ENCODE results near the gene RFC1. TPM values are rescaled to one million over a fixed set of nuclear protein-coding genes. Genes with fewer than 3 reads are reported as not detected.
"Not testable (repeated sequence)": the region's sequence is repeated elsewhere in the genome, so short reads cannot be mapped to it uniquely, and the experiment has no call there.

RFC1 gene
- polyA plus RNA-seq, 5 donors: 57.3 to 93.7 (median 81.9) TPM

GRCh38 chr4:39357002-39357401, 9.2 kb downstream of the RFC1 start:
- no peak for DNase-seq

GRCh38 chr4:39354254-39354552, 12.0 kb downstream of the RFC1 start:
- no peak for DNase-seq

GRCh38 chr4:39353478-39354253, 12.5 kb downstream of the RFC1 start:
- peak; percentile 16 to 25 for DNase-seq

DNA sequence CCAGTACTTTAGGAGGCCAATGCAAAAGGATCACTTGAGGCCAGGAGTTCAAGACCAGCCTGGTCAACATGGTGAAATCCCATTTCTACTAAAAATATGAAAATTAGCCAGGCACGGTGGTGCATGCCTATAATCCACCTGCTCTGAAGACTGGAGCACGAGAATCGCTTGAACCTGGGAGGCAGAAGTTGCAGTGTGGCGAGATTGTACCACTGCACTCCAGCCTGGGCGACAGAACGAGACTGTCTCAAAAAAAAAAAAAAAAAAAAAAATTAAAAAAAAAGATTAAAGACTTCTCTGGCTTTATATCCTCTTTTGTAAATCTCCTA, 13.0 kb downstream of the RFC1 start:
- DNase-seq: not testable (repeated sequence)

GRCh38 chr4:39349326-39349725, 16.8 kb downstream of the RFC1 start:
- DNase-seq: no peak

DNA sequence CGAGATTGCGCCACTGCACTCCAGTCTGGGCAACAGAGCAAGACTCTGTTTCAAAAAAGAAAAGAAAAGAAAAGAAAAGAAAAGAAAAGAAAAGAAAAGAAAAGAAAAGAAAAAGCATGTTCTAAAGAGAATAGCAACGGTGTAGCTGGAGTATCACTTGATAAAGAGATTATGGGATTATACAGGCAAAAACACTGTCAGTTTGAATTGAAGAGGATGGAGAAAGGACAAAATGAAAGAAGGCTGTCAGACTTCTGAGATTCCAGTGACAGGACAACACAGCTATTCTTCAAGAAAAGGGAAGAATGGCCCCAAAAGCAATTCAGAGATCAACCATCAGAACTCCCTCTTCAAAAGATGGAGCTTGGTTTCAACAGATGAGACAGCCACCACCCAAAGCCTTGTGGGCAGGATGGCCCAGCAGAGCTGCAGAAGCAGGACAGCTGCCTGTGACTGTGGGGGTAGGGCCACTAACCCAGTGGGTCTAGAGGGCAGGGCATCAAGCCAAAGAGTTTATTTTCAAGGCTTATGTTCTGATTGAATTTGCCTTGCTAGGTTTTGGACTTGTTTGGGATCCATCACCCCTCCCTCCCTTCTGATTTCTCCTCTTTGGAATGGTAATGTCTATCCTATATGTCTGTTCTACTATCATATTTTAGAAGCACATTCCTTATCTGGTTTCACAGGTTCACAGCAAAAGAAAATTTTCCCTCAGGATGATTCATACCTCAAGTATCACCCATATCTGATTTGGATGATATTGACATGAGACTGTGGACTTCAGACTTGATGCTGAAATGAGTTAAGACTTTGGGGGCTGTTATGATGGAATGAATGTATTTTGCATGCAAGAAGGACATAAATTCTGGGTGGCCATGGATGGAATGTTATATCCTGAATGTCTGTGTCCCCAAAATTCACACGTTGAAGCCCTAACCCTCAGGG, 17.5 kb downstream of the RFC1 start:
- no peak for DNase-seq

DNA sequence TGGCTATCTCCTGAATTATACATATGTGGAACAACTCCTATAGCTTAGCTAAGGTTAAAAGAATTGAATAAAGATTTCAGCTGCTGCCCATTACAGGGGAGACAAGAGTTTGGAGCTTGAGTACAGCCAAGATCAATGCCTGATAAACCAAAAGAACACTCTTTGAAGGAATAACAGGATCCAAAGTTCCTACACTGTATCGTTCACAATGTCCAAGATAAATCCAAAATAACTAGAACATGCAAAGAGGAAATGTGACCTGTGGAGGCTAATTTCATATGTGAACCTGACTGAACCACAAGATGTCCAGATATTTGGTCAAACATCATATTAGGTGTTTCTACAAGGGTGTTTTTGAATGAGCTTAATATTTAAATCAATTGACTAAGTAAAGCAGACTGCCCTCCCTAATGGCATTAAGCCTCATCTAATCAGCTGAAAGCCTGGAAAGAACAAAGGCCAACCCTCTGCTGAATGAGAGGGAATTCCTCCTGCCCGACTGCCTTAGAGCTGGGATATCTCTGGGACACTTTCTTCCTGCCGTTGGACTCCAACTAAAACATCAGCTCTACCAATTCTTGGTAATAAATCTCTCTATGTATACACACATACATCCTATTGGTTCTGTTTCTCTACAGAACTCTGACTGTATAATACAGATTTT, 19.2 kb downstream of the RFC1 start:
- DNase-seq: no peak

DNA sequence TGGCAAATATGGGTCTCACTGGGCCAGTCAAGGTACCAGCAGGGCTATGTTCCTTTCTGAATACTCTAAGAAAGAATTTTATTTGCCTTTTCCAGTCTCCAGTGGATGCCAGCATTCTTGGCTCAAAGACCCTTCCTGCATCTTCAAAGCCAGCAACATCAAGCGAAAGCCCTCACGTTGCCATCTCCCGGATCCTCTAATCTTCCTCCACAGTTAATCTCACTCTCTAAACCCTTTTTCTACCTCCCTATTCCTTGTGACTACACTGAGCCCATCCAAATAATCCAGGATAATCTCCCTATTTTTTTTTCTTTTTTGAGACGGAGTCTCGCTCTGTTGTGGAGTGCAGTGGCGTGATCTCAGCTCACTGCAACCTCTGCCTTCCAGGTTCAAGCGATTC, 23.4 kb downstream of the RFC1 start:
- DNase-seq: no peak

- peak in 1 of 2 donors; percentile 5 for DNase-seq
Observed at GRCh38 chr4:39341075-39341725, 25.0 kb downstream of the RFC1 start.

DNA sequence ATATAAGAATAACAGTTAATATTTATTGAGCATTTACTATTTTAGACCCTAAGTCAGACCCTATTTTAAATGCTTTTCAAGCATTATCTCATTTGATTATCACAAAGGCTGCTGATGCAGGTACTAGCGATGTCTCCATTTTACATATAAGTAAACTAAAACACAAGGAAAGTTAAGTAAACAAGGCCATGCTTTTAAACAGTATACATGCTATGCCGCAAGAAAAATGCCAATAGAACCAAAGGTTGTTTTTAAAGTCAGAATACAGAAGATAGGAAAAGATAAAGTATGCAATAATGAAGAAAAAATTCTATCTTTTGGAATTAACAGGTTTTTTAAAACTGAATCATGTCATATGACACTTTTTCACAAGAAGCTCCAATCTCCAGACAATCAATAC, 26.2 kb downstream of the RFC1 start:
- DNase-seq: no peak

DNA sequence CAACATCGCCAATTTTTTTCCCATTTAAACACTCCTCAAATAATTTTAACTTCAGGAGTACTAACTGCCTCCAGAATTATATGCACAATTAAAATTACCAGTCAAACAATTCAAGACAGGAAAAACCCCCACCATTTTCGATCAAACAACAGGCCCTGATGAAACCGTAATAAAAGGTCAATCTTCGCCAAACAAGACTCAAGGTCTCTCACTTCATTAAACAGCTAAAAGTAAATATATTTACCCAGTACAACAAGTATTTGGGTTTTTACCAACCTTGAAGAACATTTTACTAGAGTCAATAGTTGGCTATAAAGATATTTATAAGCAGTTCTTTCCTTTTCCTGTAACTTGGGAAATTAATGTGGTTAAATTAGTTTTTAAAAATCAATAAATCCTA, 28.3 kb downstream of the RFC1 start:
- DNase-seq: no peak

DNA sequence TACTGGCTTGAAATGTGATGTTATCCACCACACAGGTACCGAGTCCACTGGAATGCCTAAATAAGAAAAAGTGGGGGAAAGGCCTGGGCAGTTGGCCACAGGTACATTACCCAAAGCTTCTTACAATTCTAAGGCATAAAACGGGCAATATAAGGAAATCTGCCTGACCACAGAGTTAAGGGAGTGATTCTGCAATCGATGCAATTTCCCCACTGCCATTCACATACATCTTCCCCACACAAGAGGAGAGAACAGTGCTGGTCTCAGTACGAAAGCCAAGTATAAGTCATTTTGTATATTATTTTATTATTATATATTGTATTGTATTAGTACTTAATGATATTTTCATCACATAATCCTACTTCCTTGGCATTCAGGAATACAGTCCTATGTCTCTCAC, 30.6 kb downstream of the RFC1 start:
- no peak for DNase-seq

- DNase-seq: no peak
Observed at GRCh38 chr4:39331191-39331590, 35.0 kb downstream of the RFC1 start.

- DNase-seq: no peak
Observed at GRCh38 chr4:39330353-39330752, 35.8 kb downstream of the RFC1 start.

- DNase-seq: no peak
Observed at GRCh38 chr4:39326468-39326977, 39.6 kb downstream of the RFC1 start.

GRCh38 chr4:39324897-39325613, 41.1 kb downstream of the RFC1 start:
- no peak for DNase-seq

- no peak for DNase-seq
Observed at GRCh38 chr4:39324446-39324845, 41.7 kb downstream of the RFC1 start.

DNA sequence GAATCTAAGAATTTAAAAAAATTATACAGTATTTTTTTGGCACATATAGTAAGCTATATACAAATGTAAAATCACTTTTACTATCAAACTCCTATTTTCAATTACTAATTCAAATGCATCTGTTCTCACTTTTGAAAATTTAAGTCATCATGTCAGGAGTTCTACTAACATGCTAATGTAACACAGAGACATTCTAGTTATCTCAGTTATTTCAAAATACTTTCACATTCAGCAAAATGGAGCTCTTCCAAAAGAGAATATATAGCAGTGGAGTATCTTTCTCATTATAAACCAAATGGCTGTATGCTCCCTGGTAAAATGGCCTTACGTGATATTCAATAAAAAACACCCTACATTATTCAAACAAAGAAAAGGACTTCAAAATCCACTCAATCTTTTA, 42.3 kb downstream of the RFC1 start:
- no peak for DNase-seq

DNA sequence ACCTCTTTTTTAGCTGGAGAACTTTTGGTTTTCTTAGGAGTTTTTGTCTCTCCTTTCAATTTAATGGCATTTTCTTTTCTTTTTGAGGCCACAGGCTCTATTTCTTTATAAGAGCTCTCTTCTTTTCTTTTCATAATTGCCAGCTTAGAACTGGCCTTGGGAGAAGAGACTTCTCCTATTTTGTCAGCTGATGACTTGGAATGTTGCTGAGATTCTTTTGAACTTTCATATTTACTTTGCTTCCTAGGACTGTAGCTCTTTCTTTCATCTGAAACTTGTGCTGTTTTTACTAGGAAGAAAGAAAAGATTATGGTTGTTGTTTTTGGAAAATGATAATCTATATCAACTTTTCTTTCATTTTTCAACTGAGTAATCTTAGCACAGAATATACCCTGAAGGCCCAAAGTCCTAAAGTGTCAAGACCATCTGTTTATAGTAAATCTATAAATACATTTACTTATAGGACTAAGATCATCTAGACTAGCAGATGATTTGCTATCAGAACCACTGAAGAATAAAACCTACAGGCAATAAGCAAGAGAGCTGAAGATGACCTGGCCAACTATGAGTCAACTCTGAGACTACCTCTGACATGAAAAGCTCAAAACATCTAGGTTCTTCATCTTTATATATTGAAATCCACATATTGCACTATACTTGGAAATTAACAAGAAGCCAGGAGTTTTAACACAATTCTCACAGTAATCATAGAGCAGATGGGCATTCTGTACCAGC, 45.6 kb downstream of the RFC1 start:
- no peak for DNase-seq

- no peak for DNase-seq
Observed at GRCh38 chr4:39319676-39320075, 46.5 kb downstream of the RFC1 start.

- DNase-seq: peak; percentile 42 to 60
Observed at GRCh38 chr4:39312816-39313215, 53.3 kb downstream of the RFC1 start.

Data from right lung (tissue), 5 donors.